A673 (cell line): ENCODE measurements around the gene ATAD3C. TPM values are rescaled to one million over a fixed set of nuclear protein-coding genes. Genes with fewer than 3 reads are reported as not detected.
"Not testable (repeated sequence)": the region's sequence is repeated elsewhere in the genome, so short reads cannot be mapped to it uniquely, and the experiment has no call there.

Experiments used
- BruUV-seq: library from RNA; stranded (reverse); fragments of 400-500 nt; replicated peaks from 2 replicates; lab custom pipeline; 2021; lab: Mats Ljungman, UMichigan
- CTCF ChIA-PET: fragments of 300-600 bp; sonication (Branson Sonifier 250); formaldehyde crosslinking; loops from one replicate; lab custom pipeline; 2022; ENCODE audit warnings: antibody characterized with exemption; lab: Charles Lee
- POLR2A ChIA-PET: fragments of 300-600 bp; sonication (Branson Sonifier 250); formaldehyde crosslinking; loops from one replicate; lab custom pipeline; 2022; ENCODE audit warnings: antibody characterized with exemption; ENCODE audit not compliant: low non-redundant PET; lab: Charles Lee
- DNase-seq: peaks from one replicate; pipeline ENCODE4 v3.0.0-alpha.2; 2015; ENCODE audit warnings: low spot score
- H3K27ac ChIP-seq: fragments of 200-600 bp; sonication (generic); 2 replicates; pipeline ENCODE4 v1.5.1; 2016; ENCODE audit warnings: mixed run types, low read depth, mild to moderate bottlenecking, mixed read lengths, antibody characterized with exemption, low read length; ENCODE audit not compliant: poor library complexity, severe bottlenecking
- H3K27me3 ChIP-seq: fragments of 200-600 bp; sonication (generic); replicated peaks from 2 replicates; pipeline ENCODE4 v1.6.1; 2017; ENCODE audit warnings: mixed run types, low read depth, mild to moderate bottlenecking, mixed read lengths, antibody characterized with exemption, low read length; ENCODE audit not compliant: insufficient read depth, poor library complexity
- H3K36me3 ChIP-seq: fragments of 200-600 bp; sonication (generic); 2 replicates; pipeline ENCODE4 v1.6.1; 2016; ENCODE audit warnings: mixed run types, mild to moderate bottlenecking, mixed read lengths, antibody characterized with exemption, low read length; ENCODE audit not compliant: insufficient read depth, poor library complexity, severe bottlenecking
- H3K4me1 ChIP-seq: fragments of 200-600 bp; sonication (generic); 2 replicates; pipeline ENCODE4 v1.6.1; 2017; ENCODE audit warnings: mixed run types, mild to moderate bottlenecking, mixed read lengths, antibody characterized with exemption, low read length; ENCODE audit not compliant: insufficient read depth, poor library complexity, severe bottlenecking
- H3K4me3 ChIP-seq: fragments of 200-600 bp; sonication (generic); 2 replicates; pipeline ENCODE4 v1.5.1; 2016; ENCODE audit warnings: low read depth, mixed run types, mild to moderate bottlenecking, mixed read lengths, low read length; ENCODE audit not compliant: poor library complexity, severe bottlenecking
- H3K9me3 ChIP-seq: fragments of 200-600 bp; sonication (generic); 2 replicates; pipeline ENCODE4 v1.6.1; 2016; ENCODE audit warnings: mixed run types, low read depth, mild to moderate bottlenecking, mixed read lengths, antibody characterized with exemption, low read length; ENCODE audit not compliant: poor library complexity, severe bottlenecking
- CTCF ChIP-seq: fragments of 300-800, 200-600 bp; sonication (generic); conservative IDR thresholded peaks from 2 replicates; pipeline ENCODE4 v1.5.1; 2017; ENCODE audit warnings: low read depth, mild to moderate bottlenecking, antibody characterized with exemption, low read length, moderate library complexity, mixed read lengths
- EZH2 ChIP-seq: fragments of 200-600 bp; sonication (generic); IDR thresholded peaks from 2 replicates; pipeline ENCODE4 v1.6.1; 2017; ENCODE audit warnings: borderline replicate concordance, low read depth, mild to moderate bottlenecking, mixed read lengths, antibody characterized with exemption, low read length; ENCODE audit not compliant: poor library complexity, severe bottlenecking
- intact Hi-C: fragments of 100-400 bp; cut with micrococcal nuclease; formaldehyde crosslinking; loops from one replicate; pipeline ENCODE4 v1.10.0; 2022; ENCODE audit not compliant: unreplicated experiment
- total RNA-seq: library from RNA; stranded (reverse); gene quantifications from 2 replicates; pipeline ENCODE4 v1.2.3, GENCODE V29; 2021

Gene ATAD3C
- total RNA-seq, 1 experiment from 2014 or later, result 0.39 TPM

- no peak overlapping the region for H3K4me3 ChIP-seq
- CTCF ChIA-PET, result no interaction called here
Observed at GRCh38 chr1:1415751-1416150, 33.7 kb upstream of the ATAD3C start.

GRCh38 chr1:1417396-1417795 is 32.1 kb upstream of the ATAD3C start:
- H3K9me3 ChIP-seq, BruUV-seq, H3K27ac ChIP-seq, H3K4me1 ChIP-seq, DNase-seq, H3K4me3 ChIP-seq, CTCF ChIA-PET, H3K27me3 ChIP-seq, POLR2A ChIA-PET, H3K36me3 ChIP-seq: not testable (repeated sequence)
- intact Hi-C loops, result loop anchor here (5.0 kb wide), 1 partner anchor 40 kb away; no protein-coding TSS in a partner anchor

More at GRCh38 chr1:1415751-1416150, 33.7 kb upstream of the ATAD3C start:
- H3K27ac ChIP-seq, result no peak overlapping the region
- no peaks in the 10 kb centered on the region for H3K27me3 ChIP-seq
- BruUV-seq, result no TSS peak
- H3K36me3 ChIP-seq, result no peaks in the 10 kb centered on the region
- DNase-seq, result no peak
- intact Hi-C loops, result loop anchor here (5.0 kb wide), 1 partner anchor 42 kb away; no protein-coding TSS in a partner anchor
- H3K4me1 ChIP-seq, result no peaks in the 10 kb centered on the region
- TF ChIP-seq CTCF, result no peak
- TF ChIP-seq EZH2, result no peak
- H3K9me3 ChIP-seq, result no peaks in the 10 kb centered on the region
- POLR2A ChIA-PET, result interaction anchor here (0.6 kb wide), 1 partner anchor 394 kb away, joined by 4 read pairs; no protein-coding TSS in a partner anchor

- H3K9me3 ChIP-seq, H3K27ac ChIP-seq, DNase-seq, CTCF ChIA-PET, POLR2A ChIA-PET, H3K4me3 ChIP-seq, BruUV-seq, H3K36me3 ChIP-seq, H3K4me1 ChIP-seq, H3K27me3 ChIP-seq: not testable (repeated sequence)
- intact Hi-C loops, result loop anchor here (5.0 kb wide), 1 partner anchor 39 kb away; no protein-coding TSS in a partner anchor
Observed at GRCh38 chr1:1417825-1418463, 31.5 kb upstream of the ATAD3C start.

- no peak overlapping the region for H3K4me3 ChIP-seq
- ChIA-PET POLR2A (no interaction called here), CTCF (no interaction called here)
- no TSS peak for BruUV-seq
- no peaks in the 10 kb centered on the region for H3K9me3 ChIP-seq
- DNase-seq, result no peak
- H3K4me1 ChIP-seq, result no peaks in the 10 kb centered on the region
- no peaks in the 10 kb centered on the region for H3K36me3 ChIP-seq
- no peak for TF ChIP-seq CTCF
- H3K27me3 ChIP-seq, result no peaks in the 10 kb centered on the region
- H3K27ac ChIP-seq, result no peak overlapping the region
- intact Hi-C loops, result loop anchor here (5.0 kb wide), 1 partner anchor 39 kb away; no protein-coding TSS in a partner anchor
Observed at GRCh38 chr1:1418464-1419362, 30.8 kb upstream of the ATAD3C start.
